NCI-H2029 treated with DMSO at 0.1 percent for 48 hours (cell line): ENCODE data around the gene KCNIP1.

ENCODE experiments used
- DNase-seq: peaks from one replicate; lab custom pipeline; 2025; lab: John Stamatoyannopoulos, UW

Gene KCNIP1

GRCh38 chr5:170483701-170484458, 19.9 kb upstream of the KCNIP1 start:
- no peak for DNase-seq

- no peak for DNase-seq
Measured at GRCh38 chr5:170484459-170484831, 19.4 kb upstream of the KCNIP1 start.

GRCh38 chr5:170484847-170485615, 18.8 kb upstream of the KCNIP1 start:
- DNase-seq, result no peak

GRCh38 chr5:170485616-170485911, 18.3 kb upstream of the KCNIP1 start:
- DNase-seq, result no peak

DNA sequence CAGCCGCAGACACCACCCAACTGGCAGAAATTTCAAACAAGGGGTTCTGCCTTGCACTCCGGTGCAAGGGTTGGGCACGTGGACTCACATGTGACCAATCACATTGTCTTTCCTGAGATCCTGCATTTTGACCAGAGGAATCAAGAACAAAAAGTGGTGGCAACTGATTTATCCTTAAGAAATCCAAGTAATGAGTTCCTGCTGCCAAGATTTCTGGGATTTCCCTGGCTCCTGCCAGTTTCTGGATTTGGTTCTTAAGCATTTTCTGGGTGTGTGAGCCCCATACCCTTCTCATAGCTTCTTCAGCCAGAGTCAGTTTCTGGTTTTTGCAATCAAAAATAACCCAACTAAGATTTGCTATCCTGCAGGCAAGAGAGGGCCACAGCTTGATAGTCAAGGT, 17.4 kb upstream of the KCNIP1 start:
- DNase-seq, result no peak

GRCh38 chr5:170488570-170488969, 15.2 kb upstream of the KCNIP1 start:
- no peak for DNase-seq

DNA sequence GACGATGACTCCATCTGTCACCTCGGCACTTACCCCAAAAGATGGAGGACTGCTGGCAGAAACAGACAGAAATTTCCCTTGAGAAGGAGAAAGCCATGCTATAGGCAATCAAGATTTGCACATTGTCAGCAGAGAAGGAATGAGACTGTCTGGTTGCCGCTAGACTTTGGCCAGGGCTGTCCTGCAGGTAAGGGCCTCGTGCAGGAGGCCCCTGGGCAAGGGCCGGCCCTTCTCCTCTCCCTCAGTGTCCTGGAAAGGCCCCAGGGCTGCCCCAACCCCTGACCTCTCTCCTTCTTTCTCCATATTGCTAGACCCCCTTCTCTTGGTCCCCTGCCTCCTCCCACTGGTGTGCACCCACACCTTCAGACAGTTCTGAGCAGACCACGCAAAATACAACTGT, 14.6 kb upstream of the KCNIP1 start:
- no peak for DNase-seq

- no peak for DNase-seq
Measured at GRCh38 chr5:170490381-170490780, 13.4 kb upstream of the KCNIP1 start.

DNA sequence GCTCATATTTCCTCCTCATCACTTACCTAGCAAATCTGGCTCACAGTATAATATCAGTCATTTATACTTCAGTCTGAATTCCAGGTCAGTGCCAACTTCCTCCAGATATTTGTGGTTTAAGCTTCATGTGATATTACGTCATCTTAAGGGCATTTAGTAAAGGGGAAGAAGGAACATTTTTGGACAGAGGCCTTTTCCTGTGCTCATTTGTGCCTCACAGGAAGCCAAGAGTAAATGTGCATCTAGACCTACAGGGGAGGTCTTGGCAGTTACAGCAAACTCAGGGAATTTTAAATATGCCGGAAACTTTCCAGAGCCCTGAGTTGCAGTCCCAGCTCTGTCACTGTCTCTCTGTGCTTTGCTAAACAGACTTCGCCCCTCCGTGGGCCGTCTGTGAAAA, 12.3 kb upstream of the KCNIP1 start:
- peak; percentile 16 for DNase-seq

DNA sequence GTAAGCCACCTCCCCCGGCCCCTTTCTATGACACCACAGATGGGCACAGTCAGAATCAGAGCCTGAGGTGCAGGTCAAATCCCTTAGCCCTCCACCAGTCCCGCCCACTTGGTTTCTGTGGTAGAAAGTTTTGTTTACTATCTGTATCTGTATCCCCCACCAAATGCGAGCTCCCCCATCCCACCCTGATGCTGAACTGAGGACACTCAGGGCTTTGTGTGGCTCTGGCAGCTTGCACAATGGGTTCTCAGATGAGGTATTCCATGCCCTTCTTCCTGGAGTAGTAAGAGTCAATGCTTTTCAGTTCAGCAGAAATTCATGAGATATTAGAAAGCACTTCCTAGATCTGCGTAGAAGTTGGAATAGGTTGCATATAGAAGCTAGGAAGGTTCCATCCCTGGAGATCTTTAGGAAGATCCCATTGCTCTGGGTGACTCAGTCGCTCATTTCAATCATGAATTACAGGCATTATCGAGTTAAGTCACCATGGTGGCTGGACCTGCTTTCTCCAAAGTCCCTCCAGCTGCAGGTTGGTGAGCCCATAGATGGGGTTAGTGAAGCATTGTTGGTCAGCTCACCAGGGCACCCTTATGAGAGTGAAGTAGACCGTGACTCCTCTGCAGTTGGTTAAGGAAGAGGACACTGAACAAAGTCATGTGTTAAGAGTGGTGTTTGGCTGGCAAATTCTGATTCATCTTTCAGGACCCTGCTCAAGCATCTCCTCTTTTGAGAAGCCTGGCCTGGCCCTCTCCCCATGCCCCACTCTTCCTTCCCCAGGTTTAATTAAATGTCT, 10.6 kb upstream of the KCNIP1 start:
- no peak for DNase-seq

- no peak for DNase-seq
Measured at GRCh38 chr5:170494041-170494440, 9.8 kb upstream of the KCNIP1 start.

DNA sequence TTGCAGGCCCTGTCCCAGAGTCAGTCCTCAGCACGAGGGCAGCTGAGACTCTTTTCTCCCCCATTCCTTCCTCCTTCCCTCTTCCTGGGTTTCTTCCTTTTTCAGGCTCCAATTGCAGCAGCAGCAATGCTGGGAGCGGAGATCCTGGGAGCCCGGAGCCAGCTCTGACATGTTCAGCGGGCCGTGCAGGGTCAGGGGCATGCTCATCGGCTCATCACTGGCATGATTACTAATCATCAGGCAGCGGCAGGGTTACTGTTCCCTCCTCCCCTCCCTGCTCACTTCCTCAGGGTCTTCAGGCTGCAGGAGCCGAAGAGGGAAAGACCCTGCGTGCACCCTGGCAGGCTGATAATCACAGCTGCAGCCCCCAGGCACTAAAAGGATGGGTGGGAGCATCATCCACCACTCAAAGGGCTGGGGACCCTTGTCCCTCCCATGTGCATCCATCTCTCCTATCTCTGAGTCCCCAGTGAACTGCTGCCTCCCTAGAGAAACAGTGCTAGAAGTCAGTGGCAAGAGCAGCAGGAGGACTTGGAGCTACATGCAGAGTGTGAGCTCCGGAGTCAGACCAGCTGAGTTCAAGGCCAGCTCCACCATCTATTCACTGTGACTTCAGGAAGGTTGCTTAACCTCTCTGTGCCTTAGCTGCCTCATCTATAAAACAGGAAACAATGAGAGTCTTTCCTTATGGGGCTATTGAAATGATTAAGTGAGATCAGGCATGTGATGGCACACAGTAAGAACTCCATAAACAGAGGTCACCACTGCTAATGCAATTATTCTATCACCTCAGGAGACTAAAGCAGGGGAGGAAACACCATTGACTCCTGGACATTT, 7.8 kb upstream of the KCNIP1 start:
- DNase-seq, result no peak

DNA sequence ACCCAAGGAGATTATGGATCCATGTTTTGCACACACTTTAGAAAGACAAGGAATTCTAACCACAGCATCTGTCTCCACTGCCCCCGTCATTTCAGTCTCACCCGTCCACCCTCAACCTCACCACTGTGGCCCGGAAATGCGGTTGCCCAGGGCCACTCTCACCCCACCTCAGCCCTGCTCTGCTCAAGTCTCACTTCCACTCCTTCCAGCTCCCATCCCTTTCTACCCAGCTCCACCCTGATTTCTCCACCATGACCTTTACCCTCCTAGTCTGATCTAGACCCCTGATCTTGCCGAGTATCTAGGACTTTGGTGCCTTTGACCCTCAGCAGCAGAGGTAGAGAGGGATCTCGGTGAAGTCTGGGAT, 7.2 kb upstream of the KCNIP1 start:
- no peak for DNase-seq

- no peak for DNase-seq
Measured at GRCh38 chr5:170497311-170498038, 6.3 kb upstream of the KCNIP1 start.

- DNase-seq, result no peak
Measured at GRCh38 chr5:170498811-170499351, 4.9 kb upstream of the KCNIP1 start.

DNA sequence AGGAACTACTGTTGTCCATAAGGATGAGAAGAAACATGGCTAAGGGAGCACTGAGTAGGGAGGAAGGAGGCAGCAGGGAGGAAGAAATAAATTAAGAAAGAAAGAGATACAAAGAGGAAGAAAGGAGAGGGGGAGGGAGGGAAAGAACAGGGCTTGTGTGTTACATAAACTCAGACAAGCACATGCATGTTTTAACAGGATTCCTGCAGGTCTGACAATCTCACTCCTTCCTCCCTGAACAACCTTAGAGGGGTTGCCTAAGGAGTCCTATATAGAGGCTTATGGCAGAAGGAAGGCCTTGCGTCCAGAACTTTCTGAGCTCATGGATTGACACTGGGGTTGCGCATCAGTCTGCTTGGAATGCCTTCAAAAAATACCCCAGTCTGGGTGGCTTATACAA, 4.2 kb upstream of the KCNIP1 start:
- DNase-seq, result no peak

DNA sequence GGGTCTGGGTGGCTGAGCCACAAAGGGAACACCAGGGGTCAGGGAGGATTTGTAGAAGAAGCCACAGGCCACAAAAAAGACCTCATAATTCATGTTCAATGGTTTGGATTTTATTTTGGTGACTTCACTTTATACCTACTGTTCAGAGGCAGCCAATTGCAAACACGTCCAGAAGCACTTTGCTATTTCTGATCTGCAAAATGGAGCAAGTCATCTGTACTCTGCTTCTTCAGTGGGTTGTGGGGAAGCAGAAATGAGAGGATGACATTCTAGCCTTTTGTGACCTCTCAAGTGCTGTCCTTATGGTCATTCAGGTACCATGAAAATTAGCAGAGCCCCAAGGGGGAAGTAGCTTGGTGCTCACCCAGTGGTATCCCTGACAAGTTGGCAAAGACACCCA, 2.5 kb upstream of the KCNIP1 start:
- no peak for DNase-seq

DNA sequence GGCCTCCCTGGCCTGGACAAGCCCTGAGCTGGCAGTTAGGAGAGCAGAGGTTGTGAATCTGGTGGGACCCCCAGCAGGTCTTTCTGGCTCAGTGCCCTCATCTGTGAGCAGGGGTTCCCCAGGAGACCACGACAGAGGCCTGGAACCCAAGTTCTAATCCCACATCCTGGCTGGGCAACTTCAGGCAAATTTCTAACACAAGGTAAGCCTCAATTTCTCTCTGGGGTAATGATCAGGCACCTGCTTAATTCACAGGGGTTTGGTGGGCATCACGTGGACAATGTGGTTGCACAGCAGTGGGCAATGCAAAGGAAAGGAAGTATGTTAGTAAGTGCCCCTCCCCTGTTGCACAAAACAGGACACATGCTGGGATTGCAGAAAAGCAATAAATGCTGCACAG, 1.9 kb upstream of the KCNIP1 start:
- DNase-seq, result no peak

DNA sequence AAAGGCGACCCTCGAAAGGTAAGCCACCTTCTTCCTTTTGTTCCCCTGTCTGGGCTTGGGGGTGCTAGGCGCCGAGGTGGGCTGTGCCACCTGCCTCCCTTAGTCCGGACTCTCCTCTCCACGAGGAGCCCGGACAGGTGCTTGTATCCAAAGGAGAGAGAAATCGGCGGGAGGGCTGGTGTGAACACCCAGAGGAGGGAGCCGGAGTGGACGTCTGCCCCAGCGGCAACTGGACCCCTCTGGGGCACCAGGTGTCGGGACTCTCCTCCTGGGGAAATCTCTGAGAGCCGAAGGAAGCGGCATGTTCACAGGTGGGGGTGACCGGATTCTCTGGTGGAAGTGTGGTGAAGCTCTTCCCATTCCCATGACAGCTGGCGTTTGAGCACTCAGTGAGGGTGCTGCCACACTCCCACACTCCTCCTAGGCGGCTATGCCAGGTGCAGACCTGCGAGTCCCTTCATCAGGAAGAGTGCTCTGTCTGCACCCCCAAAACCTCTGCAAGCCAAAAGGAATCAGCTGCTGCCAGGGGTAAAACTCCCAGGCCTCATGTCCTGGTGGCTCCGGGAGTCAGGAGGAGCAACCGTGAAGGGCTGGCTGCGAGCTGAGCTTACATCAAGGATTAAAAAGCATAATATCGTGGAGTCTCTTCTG, 921 bp downstream of the KCNIP1 start:
- no peak for DNase-seq

DNA sequence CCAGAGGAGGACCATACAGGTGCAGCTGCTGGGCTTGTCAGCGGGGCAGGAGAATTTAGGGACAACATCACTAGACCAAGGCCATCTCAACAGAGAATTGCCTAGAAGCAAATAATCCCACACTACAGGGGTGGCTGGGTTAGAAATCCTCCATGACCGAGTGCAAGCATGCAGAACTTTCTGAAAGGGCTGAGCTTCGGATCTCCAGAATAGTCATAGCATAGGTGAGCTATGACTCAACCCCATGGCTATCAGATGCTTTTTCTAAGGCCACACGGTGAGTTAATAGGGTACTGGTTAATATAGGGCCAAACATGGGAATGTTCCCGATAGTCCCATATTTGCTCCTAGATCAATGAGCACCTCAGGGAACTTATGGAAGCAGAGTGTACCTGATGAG, 4.2 kb downstream of the KCNIP1 start:
- DNase-seq, result no peak
